ENCODE results near the gene KCNJ11. TPM values are rescaled to one million over a fixed set of nuclear protein-coding genes. Genes with fewer than 3 reads are reported as not detected.

KCNJ11 gene
- total and polyA plus RNA-seq, 4 donors: 2.1 to 11.8 (median 7.0) TPM

DNA sequence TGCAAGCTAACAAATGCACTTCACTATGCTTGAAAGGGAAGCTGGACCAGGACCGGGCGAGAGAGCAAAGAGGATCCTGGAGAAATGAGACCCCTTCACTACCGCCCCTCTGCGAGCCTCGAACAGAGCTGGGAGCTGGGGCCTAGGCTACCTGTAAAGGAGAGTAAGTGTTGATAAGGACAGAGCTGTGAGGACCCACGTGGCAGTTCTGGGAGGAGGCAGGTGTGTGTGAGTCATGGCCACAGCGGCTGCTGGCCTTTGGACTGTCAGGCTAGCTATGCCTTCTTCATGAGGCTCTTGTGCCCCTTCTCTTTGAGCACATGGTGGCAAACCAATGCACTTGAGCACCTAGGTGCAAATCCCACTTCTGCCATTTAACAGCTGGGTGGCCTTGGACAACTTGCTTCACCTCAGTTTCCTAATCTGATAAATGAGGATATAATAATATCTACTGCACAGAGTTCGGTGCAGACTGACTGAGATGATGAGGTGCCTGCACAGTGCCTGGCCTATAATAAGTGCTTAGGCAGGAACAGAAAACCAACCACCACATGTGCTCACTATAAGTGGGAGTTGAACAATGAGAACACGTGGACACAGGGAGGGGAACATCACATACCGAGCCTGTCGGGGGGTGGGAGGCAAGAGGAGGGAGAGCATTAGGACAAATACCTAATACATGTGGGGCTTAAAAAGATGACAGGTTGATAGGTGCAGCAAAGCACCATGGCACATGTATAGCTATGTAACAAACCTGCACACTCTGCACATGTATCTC is 35.3 kb upstream of the KCNJ11 start:
- DNase-seq (ENCODE audit: low read depth in 4 of 6, low spot score in 6 of 6): no peak
- Histone ChIP-seq H3K4me3 (ENCODE audit: low read depth, low read length) (no peak overlapping the region), H3K4me1 (ENCODE audit: control insufficient read depth, insufficient read depth, low read length) (peaks cover 12% of the 10 kb centered on the region), H3K27ac (ENCODE audit: low read depth, low read length) (no peak overlapping the region), H3K27me3 (ENCODE audit: control insufficient read depth, insufficient read depth, low read length) (no peaks in the 10 kb centered on the region), H3K9me3 (ENCODE audit: control insufficient read depth, insufficient read depth, low read length) (no peaks in the 10 kb centered on the region), H3K36me3 (ENCODE audit: control insufficient read depth, insufficient read depth, low read length) (peaks cover 8% of the 10 kb centered on the region)
- WGBS (ENCODE audit: insufficient coverage): 85% methylated on average over 7 of the region's 11 CpGs

DNA sequence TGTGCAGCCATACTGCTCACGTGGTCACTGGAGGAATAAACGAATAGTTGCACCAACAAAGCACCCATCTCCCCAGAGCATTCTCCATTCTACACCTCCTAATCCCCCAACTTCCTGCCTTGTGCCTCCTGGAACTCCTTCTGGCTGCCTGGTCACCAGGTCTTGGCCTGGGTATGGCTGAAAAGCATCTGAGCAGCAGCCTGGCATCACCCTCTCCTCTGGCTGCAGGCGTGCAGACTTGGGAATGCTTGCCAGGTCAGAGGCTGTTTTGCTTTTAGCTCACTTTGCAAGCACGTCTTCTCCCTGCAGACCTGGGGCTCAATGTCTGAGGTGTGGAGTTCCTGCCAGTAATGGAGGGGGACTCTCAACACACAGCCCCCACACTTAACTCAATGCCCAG is 33.3 kb upstream of the KCNJ11 start:
- Histone ChIP-seq H3K4me3 (ENCODE audit: low read depth, low read length) (no peak overlapping the region), H3K27me3 (ENCODE audit: control insufficient read depth, insufficient read depth, low read length) (no peaks in the 10 kb centered on the region), H3K4me1 (ENCODE audit: control insufficient read depth, insufficient read depth, low read length) (peaks cover 12% of the 10 kb centered on the region), H3K9me3 (ENCODE audit: control insufficient read depth, insufficient read depth, low read length) (no peaks in the 10 kb centered on the region), H3K27ac (ENCODE audit: low read depth, low read length) (no peak overlapping the region), H3K36me3 (ENCODE audit: control insufficient read depth, insufficient read depth, low read length) (no peaks in the 10 kb centered on the region)
- 42% methylated on average over 3 of the region's 4 CpGs for WGBS (ENCODE audit: insufficient coverage)
- no peak for DNase-seq (ENCODE audit: low read depth in 4 of 6, low spot score in 6 of 6)

DNA sequence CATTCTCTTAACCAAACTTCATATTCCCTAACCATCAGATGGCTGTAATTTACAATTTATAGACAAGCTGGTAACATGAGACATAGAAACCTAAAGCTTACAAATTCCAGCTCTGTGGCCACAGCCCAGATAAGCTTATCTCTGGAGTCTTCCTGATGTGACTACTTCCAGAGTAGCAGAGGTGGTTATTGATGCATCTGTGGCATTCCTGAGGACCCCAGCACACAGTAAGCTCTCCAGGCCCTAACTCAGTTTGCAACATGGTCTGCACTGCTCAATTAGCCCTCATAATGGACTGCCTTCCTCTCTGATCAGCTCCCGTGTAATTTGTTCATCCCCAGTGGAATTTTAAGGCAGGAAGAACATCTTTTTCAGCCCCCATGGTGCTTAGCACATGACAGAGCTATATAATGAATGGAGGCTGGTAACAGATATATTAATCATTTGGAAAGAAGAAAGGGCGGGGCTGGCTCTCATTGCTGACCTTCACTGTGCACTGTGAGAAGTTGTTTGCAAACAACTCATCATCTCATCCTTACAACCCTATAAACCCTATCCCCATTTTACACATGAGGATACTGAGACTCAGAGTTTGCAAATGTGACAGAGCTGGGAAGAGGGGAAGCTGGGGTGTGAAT is 30.1 kb upstream of the KCNJ11 start:
- H3K27me3 ChIP-seq (ENCODE audit: control insufficient read depth, insufficient read depth, low read length): no peaks in the 10 kb centered on the region

DNA sequence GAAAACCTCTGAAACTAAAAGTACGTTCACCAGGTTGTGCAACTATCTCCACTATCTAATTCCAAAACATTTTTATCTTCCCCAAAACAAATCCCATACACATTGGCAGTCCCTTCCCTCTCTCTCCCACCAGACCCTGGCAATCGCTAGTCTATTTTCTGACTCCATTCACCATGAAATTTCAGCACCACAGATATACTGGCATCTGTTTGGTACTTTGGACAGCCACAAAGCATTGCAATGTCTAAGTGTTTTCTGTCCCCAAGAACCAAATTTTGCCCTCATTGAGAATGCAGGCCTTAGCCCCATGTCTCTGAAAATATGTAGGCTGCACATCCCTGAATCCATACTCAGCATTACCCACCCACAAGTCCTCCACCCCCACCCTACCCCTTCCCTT is 28.0 kb upstream of the KCNJ11 start:
- Histone ChIP-seq H3K27ac (ENCODE audit: low read depth, low read length) (no peak overlapping the region), H3K4me3 (ENCODE audit: low read depth, low read length) (no peak overlapping the region), H3K27me3 (ENCODE audit: control insufficient read depth, insufficient read depth, low read length) (no peaks in the 10 kb centered on the region), H3K36me3 (ENCODE audit: control insufficient read depth, insufficient read depth, low read length) (peaks cover 4% of the 10 kb centered on the region), H3K4me1 (ENCODE audit: control insufficient read depth, insufficient read depth, low read length) (peaks cover 8% of the 10 kb centered on the region), H3K9me3 (ENCODE audit: control insufficient read depth, insufficient read depth, low read length) (no peaks in the 10 kb centered on the region)
- no peak for DNase-seq (ENCODE audit: low read depth in 4 of 6, low spot score in 6 of 6)
- 79% methylated on average over 2 of the region's 2 CpGs for WGBS (ENCODE audit: insufficient coverage)

More for the DNA sequence above, 30.1 kb upstream of the KCNJ11 start:
- Histone ChIP-seq H3K4me1 (ENCODE audit: control insufficient read depth, insufficient read depth, low read length) (peaks cover 12% of the 10 kb centered on the region), H3K27ac (ENCODE audit: low read depth, low read length) (no peak overlapping the region), H3K9me3 (ENCODE audit: control insufficient read depth, insufficient read depth, low read length) (no peaks in the 10 kb centered on the region), H3K36me3 (ENCODE audit: control insufficient read depth, insufficient read depth, low read length) (peaks cover 4% of the 10 kb centered on the region), H3K4me3 (ENCODE audit: low read depth, low read length) (no peak overlapping the region)
- no CpG with 5 or more reads among the region's 2 CpGs for WGBS (ENCODE audit: insufficient coverage)
- no peak for DNase-seq (ENCODE audit: low read depth in 4 of 6, low spot score in 6 of 6)

DNA sequence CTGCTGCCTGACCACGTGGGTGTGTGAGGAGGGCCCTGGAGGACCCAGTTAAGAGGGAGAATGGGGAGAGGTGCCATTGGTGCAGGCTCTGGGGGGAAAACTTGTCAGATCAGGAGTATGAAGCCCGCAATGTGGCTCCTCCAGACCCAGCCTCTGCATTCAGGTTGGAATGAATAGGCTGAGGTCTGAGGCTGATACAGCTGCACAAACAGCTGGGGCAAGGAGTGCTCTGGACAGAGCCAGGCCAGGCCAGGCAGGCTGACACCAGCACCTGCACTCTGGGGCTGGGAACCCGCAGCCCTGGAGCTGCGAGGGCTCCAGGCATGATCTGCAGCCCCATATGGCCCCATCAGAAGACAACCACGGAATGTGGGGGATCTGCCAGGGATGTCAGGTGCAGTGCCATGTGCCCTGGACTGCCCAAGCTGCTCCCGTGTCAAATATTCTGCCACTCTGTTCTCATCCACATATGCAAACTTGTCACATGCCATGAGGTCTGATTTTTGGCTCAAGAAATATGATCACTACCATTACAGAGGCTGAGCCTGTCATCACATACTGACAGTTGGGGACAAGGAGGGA is 27.2 kb upstream of the KCNJ11 start:
- no peaks in the 10 kb centered on the region for H3K9me3 ChIP-seq (ENCODE audit: control insufficient read depth, insufficient read depth, low read length)
- H3K4me3 ChIP-seq (ENCODE audit: low read depth, low read length): no peak overlapping the region
- H3K4me1 ChIP-seq (ENCODE audit: control insufficient read depth, insufficient read depth, low read length): peaks cover 4% of the 10 kb centered on the region
- no peak overlapping the region for H3K27ac ChIP-seq (ENCODE audit: low read depth, low read length)
- DNase-seq (ENCODE audit: low read depth in 4 of 6, low spot score in 6 of 6): peak in 1 of 6 donors; percentile 68
- H3K27me3 ChIP-seq (ENCODE audit: control insufficient read depth, insufficient read depth, low read length): no peaks in the 10 kb centered on the region
- peaks cover 4% of the 10 kb centered on the region for H3K36me3 ChIP-seq (ENCODE audit: control insufficient read depth, insufficient read depth, low read length)
- 71% methylated on average over 6 of the region's 6 CpGs for WGBS (ENCODE audit: insufficient coverage)

DNA sequence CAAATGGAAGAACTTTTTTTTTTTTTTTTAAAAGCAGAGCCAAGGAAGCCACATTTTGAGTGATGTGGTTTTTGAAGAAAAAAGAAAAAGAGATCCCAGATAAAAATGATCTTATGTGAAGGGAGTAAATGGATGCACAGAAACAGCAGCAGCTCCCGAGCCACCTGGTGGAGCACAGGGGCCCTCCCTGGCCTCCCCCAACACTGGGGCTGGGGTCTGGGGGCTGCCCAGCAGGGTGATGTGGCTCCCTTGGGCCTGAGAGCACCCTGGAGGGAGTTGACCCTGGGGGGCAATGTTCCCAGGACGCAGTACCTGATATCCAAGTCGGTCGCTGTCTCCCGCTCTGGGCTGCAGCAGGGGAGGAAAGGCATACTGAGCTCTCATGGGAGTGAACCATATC is 26.5 kb upstream of the KCNJ11 start:
- WGBS (ENCODE audit: insufficient coverage): 89% methylated on average over 5 of the region's 5 CpGs
- Histone ChIP-seq H3K4me1 (ENCODE audit: control insufficient read depth, insufficient read depth, low read length) (no peaks in the 10 kb centered on the region), H3K27ac (ENCODE audit: low read depth, low read length) (no peak overlapping the region), H3K9me3 (ENCODE audit: control insufficient read depth, insufficient read depth, low read length) (no peaks in the 10 kb centered on the region), H3K27me3 (ENCODE audit: control insufficient read depth, insufficient read depth, low read length) (no peaks in the 10 kb centered on the region), H3K36me3 (ENCODE audit: control insufficient read depth, insufficient read depth, low read length) (peaks cover 4% of the 10 kb centered on the region), H3K4me3 (ENCODE audit: low read depth, low read length) (no peak overlapping the region)
- no peak for DNase-seq (ENCODE audit: low read depth in 4 of 6, low spot score in 6 of 6)

DNA sequence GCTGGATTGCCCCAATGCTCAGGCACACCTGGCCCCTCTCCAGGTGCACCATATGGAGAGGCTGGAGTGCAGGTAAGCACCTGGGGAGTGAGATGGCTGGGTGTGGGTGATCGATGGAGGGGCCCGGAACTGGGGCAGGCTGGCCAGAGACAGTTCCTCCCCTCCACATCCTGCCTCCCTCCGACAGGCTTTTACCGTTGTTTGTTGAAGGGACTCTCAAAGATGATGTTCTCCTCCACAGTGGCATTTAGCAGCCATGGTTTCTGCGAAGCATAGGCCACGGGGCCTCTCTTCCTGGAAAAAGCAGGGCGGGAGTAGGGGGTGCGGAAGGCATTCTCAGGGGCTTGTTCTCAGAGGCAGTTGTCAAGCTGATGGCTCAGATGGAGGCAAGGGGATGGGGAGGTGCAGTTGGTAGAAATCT is 25.9 kb upstream of the KCNJ11 start:
- WGBS (ENCODE audit: insufficient coverage): no CpG with 5 or more reads among the region's 8 CpGs

DNA sequence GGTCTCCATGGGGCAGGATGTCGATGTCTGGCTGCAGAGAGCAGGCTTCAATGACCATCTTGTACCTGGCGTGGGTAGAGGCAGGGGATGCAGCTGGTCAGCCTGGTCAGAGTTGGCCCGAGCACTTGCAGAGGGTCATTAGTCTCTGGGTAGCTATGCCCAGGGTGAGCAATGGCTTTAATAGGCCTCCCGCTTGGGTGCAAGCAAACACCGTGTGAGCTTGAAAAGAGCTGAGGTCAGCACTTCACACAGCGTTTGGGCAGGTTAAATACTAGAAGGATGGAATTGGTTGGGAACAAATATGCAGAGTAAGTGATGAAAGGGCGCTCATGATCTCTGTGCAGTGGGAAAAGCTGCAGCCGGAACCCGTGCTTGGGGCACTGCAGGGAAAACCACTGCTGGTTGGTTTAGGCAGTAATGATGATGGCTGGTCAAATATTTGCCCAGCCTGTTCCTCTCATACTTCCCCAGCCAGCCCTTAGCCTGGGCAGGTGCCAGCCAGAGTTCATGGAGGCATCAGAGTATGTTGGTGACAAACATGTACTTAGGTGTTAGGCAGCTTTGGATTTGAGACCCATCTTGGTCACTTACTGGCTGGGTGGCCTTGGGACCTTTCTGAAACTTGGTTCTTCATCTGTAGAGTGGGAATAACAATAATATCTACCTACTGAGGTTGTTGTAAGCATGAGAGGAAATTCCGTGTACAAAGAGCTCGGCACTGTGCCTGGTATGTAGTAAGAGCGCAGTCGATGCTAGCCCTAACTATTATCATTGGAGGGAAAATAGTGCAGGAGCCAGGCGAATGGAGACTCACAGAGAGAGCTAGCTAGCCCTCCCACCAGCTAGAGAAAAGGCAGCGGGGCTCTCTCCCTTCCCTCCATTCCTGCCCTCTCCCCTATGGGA is 25.2 kb upstream of the KCNJ11 start:
- H3K9me3 ChIP-seq (ENCODE audit: control insufficient read depth, insufficient read depth, low read length): no peaks in the 10 kb centered on the region
- 80% methylated on average over 9 of the region's 15 CpGs for WGBS (ENCODE audit: insufficient coverage)
- H3K36me3 ChIP-seq (ENCODE audit: control insufficient read depth, insufficient read depth, low read length): peaks cover 4% of the 10 kb centered on the region

More for the DNA sequence above, 25.9 kb upstream of the KCNJ11 start:
- no peak for DNase-seq (ENCODE audit: low read depth in 4 of 6, low spot score in 6 of 6)
- H3K27me3 ChIP-seq (ENCODE audit: control insufficient read depth, insufficient read depth, low read length): no peaks in the 10 kb centered on the region
- peaks cover 4% of the 10 kb centered on the region for H3K36me3 ChIP-seq (ENCODE audit: control insufficient read depth, insufficient read depth, low read length)
- H3K9me3 ChIP-seq (ENCODE audit: control insufficient read depth, insufficient read depth, low read length): no peaks in the 10 kb centered on the region
- H3K4me3 ChIP-seq (ENCODE audit: low read depth, low read length): no peak overlapping the region
- no peaks in the 10 kb centered on the region for H3K4me1 ChIP-seq (ENCODE audit: control insufficient read depth, insufficient read depth, low read length)
- H3K27ac ChIP-seq (ENCODE audit: low read depth, low read length): no peak overlapping the region

DNA sequence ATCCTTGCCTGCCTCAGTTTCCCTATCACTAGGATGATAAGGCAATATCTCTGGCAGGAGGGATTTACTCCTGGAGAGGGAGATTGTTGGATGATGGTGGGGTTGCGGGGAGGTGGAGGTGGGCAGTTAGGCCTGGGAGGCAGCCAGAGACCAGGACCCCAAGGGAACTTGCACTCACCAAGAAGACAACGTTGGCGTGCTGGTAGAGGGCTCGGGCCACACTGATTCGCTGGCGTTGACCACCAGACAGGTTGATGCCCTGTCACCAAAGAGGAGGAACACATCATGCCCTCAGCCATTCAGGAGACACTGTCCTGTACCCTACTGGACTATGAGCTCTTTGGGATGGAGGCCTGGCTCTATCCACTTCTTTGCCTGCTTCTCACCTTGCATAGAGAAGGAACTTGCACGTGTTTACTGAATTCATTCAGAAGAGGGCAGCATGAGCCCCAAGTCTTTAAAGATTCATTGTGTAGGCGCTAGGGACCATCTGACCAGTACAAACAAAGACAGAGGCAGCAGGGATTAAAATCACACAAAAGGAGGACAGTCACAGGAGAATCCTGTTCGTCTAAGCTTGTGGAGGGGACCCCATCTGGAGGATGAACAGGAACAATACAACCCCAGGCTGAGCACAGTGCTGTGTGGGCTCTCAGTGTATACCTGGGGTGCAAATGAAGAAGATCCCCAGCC is 24.2 kb upstream of the KCNJ11 start:
- Histone ChIP-seq H3K36me3 (ENCODE audit: control insufficient read depth, insufficient read depth, low read length) (peaks cover 4% of the 10 kb centered on the region), H3K27me3 (ENCODE audit: control insufficient read depth, insufficient read depth, low read length) (no peaks in the 10 kb centered on the region), H3K9me3 (ENCODE audit: control insufficient read depth, insufficient read depth, low read length) (no peaks in the 10 kb centered on the region), H3K4me3 (ENCODE audit: low read depth, low read length) (no peak overlapping the region), H3K4me1 (ENCODE audit: control insufficient read depth, insufficient read depth, low read length) (no peaks in the 10 kb centered on the region), H3K27ac (ENCODE audit: low read depth, low read length) (no peak overlapping the region)
- DNase-seq (ENCODE audit: low read depth in 4 of 6, low spot score in 6 of 6): peak in 1 of 6 donors; percentile 68
- 72% methylated on average over 9 of the region's 9 CpGs for WGBS (ENCODE audit: insufficient coverage)

More for the DNA sequence above, 25.2 kb upstream of the KCNJ11 start:
- peak in 1 of 6 donors; percentile 46 for DNase-seq (ENCODE audit: low read depth in 4 of 6, low spot score in 6 of 6)
- Histone ChIP-seq H3K4me3 (ENCODE audit: low read depth, low read length) (no peak overlapping the region), H3K27ac (ENCODE audit: low read depth, low read length) (no peak overlapping the region), H3K27me3 (ENCODE audit: control insufficient read depth, insufficient read depth, low read length) (no peaks in the 10 kb centered on the region), H3K4me1 (ENCODE audit: control insufficient read depth, insufficient read depth, low read length) (no peaks in the 10 kb centered on the region)
